IMR-90 (cell line): ENCODE results near the gene PTPRN2. TPM values are rescaled to one million over a fixed set of nuclear protein-coding genes. Genes with fewer than 3 reads are reported as not detected.

Source experiments
- ATAC-seq: fragments of 200-7000 bp; cut with Tn5 transposase; 2 replicates; pipeline ENCODE4 v1.9.1; 2020; ENCODE audit warnings: low read depth, mild to moderate bottlenecking, moderate library complexity
- BruUV-seq: library from RNA; stranded (reverse); fragments of 400-500 nt; replicated peaks from 2 replicates; lab custom pipeline; 2021; lab: Mats Ljungman, UMichigan
- CTCF ChIA-PET: fragments of 300-600 bp; formaldehyde crosslinking; extraction: SDS; loops from one replicate; lab custom pipeline; 2021; ENCODE audit warnings: antibody characterized with exemption; lab: Yijun Ruan, JAX
- POLR2A ChIA-PET: fragments of 300-600 bp; sonication (Branson Sonifier 250); formaldehyde crosslinking; loops from one replicate; lab custom pipeline; 2022; ENCODE audit warnings: antibody characterized with exemption; ENCODE audit not compliant: unreplicated experiment; lab: Charles Lee
- DNase-seq: peaks from one replicate; pipeline ENCODE4 v3.0.0; 2013
- H2AFZ ChIP-seq: replicated peaks from 2 replicates; pipeline ENCODE3; 2013; ENCODE audit warnings: low read length, mild to moderate bottlenecking; ENCODE audit not compliant: poor library complexity
- H2AK5ac ChIP-seq: 2 replicates; pipeline ENCODE4 v1.6.1; 2013; ENCODE audit warnings: low read depth, low read length, inconsistent platforms
- H2AK9ac ChIP-seq: replicated peaks from 2 replicates; pipeline ENCODE3; 2013; ENCODE audit warnings: mild to moderate bottlenecking, low read depth, low read length, moderate library complexity; ENCODE audit not compliant: poor library complexity
- H2BK120ac ChIP-seq: 2 replicates; pipeline ENCODE4 v1.6.1; 2013; ENCODE audit warnings: low read depth, low read length, inconsistent platforms
- H2BK15ac ChIP-seq: 3 replicates; pipeline ENCODE4 v1.6.1; 2013; ENCODE audit warnings: low read depth, low read length, inconsistent platforms
- H2BK20ac ChIP-seq: 2 replicates; pipeline ENCODE4 v1.6.1; 2013; ENCODE audit warnings: low read depth, mild to moderate bottlenecking, inconsistent platforms, low read length, moderate library complexity
- H2BK5ac ChIP-seq: 2 replicates; pipeline ENCODE4 v1.6.1; 2013; ENCODE audit warnings: mild to moderate bottlenecking, low read depth, low read length, inconsistent platforms; ENCODE audit not compliant: poor library complexity, severe bottlenecking
- H3K14ac ChIP-seq: replicated peaks from 2 replicates; pipeline ENCODE4 v1.6.1; 2013; ENCODE audit warnings: low read depth, low read length, inconsistent platforms
- H3K18ac ChIP-seq: 2 replicates; pipeline ENCODE4 v1.6.1; 2013; ENCODE audit warnings: low read depth, low read length, control low read depth
- H3K23ac ChIP-seq: 2 replicates; pipeline ENCODE4 v1.6.1; 2013; ENCODE audit warnings: low read depth, low read length, inconsistent platforms
- H3K27ac ChIP-seq: 2 replicates; pipeline ENCODE4 v1.5.1; 2013; ENCODE audit warnings: mild to moderate bottlenecking, control low read depth, low read length; ENCODE audit not compliant: insufficient read depth
- H3K27me3 ChIP-seq: 2 replicates; pipeline ENCODE4 v1.6.1; 2013; ENCODE audit warnings: low read length; ENCODE audit not compliant: control insufficient read depth, insufficient read depth
- H3K36me3 ChIP-seq: 2 replicates; pipeline ENCODE4 v1.6.1; 2013; ENCODE audit warnings: low read length, mixed read lengths; ENCODE audit not compliant: control insufficient read depth, insufficient read depth
- H3K4ac ChIP-seq: 2 replicates; pipeline ENCODE4 v1.6.1; 2013; ENCODE audit warnings: low read depth, low read length, inconsistent platforms
- H3K4me1 ChIP-seq: 2 replicates; pipeline ENCODE4 v1.6.1; 2013; ENCODE audit warnings: low read length, mixed read lengths; ENCODE audit not compliant: control insufficient read depth, insufficient read depth
- H3K4me2 ChIP-seq: 2 replicates; pipeline ENCODE4 v1.6.1; 2013; ENCODE audit warnings: low read depth, mild to moderate bottlenecking, control low read depth, low read length, moderate library complexity
- H3K4me3 ChIP-seq: 2 replicates; pipeline ENCODE4 v1.5.1; 2013; ENCODE audit warnings: low read depth, mild to moderate bottlenecking, control low read depth, low read length, moderate library complexity; ENCODE audit not compliant: insufficient read depth
- H3K56ac ChIP-seq: 2 replicates; pipeline ENCODE4 v1.6.1; 2013; ENCODE audit warnings: low read length, inconsistent platforms; ENCODE audit not compliant: insufficient read depth; ENCODE audit errors: extremely low read depth
- H3K79me1 ChIP-seq, 2 experiments: 2 replicates each; pipeline ENCODE4 v1.6.1; 2013; ENCODE audit warnings: low read length in 2 of 2, inconsistent platforms in 1 of 2, low read depth in 1 of 2
- H3K9ac ChIP-seq: 2 replicates; pipeline ENCODE4 v1.6.1; 2013; ENCODE audit warnings: low read depth, low read length, control low read depth
- H3K9me1 ChIP-seq: 2 replicates; pipeline ENCODE4 v1.6.1; 2013; ENCODE audit warnings: low read length, inconsistent platforms; ENCODE audit not compliant: insufficient read depth
- H3K9me3 ChIP-seq: 2 replicates; pipeline ENCODE4 v1.6.1; 2013; ENCODE audit warnings: low read length; ENCODE audit not compliant: control insufficient read depth, insufficient read depth
- H4K20me1 ChIP-seq: 2 replicates; pipeline ENCODE4 v1.6.1; 2013; ENCODE audit warnings: low read length, inconsistent platforms; ENCODE audit not compliant: insufficient read depth
- H4K5ac ChIP-seq: 2 replicates; pipeline ENCODE4 v1.6.1; 2013; ENCODE audit warnings: mild to moderate bottlenecking, low read depth, low read length, control low read depth
- H4K8ac ChIP-seq, 2 experiments: 2 replicates each; pipeline ENCODE4 v1.6.1; 2013; ENCODE audit warnings: low read depth in 2 of 2, low read length in 2 of 2, control low read depth in 1 of 2, inconsistent platforms in 1 of 2
- H4K91ac ChIP-seq: 2 replicates; pipeline ENCODE4 v1.6.1; 2013; ENCODE audit warnings: low read depth, low read length, inconsistent platforms; ENCODE audit not compliant: insufficient read depth
- BHLHE40 ChIP-seq: fragments of 150-350 bp; IDR thresholded peaks from 2 replicates; pipeline ENCODE4 v1.6.1; 2016; ENCODE audit warnings: mild to moderate bottlenecking, low read depth, low read length
- CHD1 ChIP-seq: IDR thresholded peaks from 2 replicates; pipeline ENCODE4 v1.6.1; 2012; ENCODE audit warnings: low read depth, low read length, improper control_type of control experiment
- ELK1 ChIP-seq: fragments of 150-350 bp; IDR thresholded peaks from 2 replicates; pipeline ENCODE4 v1.6.1; 2016; ENCODE audit warnings: low read depth, mild to moderate bottlenecking, low read length, moderate library complexity, borderline replicate concordance
- FOS ChIP-seq: fragments of 150-350 bp; IDR thresholded peaks from 2 replicates; pipeline ENCODE4 v1.6.1; 2016; ENCODE audit warnings: low read depth, low read length
- MAFK ChIP-seq: IDR thresholded peaks from 2 replicates; pipeline ENCODE4 v1.6.1; 2012; ENCODE audit warnings: low read depth, low read length, improper control_type of control experiment
- MAZ ChIP-seq: IDR thresholded peaks from 2 replicates; pipeline ENCODE4 v1.6.1; 2012; ENCODE audit warnings: low read depth, mild to moderate bottlenecking, low read length, improper control_type of control experiment, moderate library complexity, borderline replicate concordance
- MXI1 ChIP-seq: IDR thresholded peaks from 2 replicates; pipeline ENCODE4 v1.6.1; 2012; ENCODE audit warnings: low read depth, mild to moderate bottlenecking, low read length, moderate library complexity, borderline replicate concordance
- POLR2A ChIP-seq: IDR thresholded peaks from 2 replicates; pipeline ENCODE4 v1.6.1; 2012; ENCODE audit warnings: mild to moderate bottlenecking, low read depth, low read length
- RAD21 ChIP-seq: IDR thresholded peaks from 2 replicates; pipeline ENCODE4 v1.6.1; 2012; ENCODE audit warnings: low read length, improper control_type of control experiment
- WGBS, 2 experiments: methylation state at CpG; one replicate each; pipeline versions ENCODE4 v1.1.5 to v1.1.7; 2013; ENCODE audit warnings: missing lambda C conversion rate in 2 of 2; ENCODE audit not compliant: insufficient read length in 1 of 2; ENCODE audit errors: extremely low coverage in 2 of 2; 5-methylcytosine and 5-hydroxymethylcytosine counted together
- dilution Hi-C: fragments of 300-500 bp; cut with HindIII; formaldehyde crosslinking; loops from one replicate; pipeline ENCODE4 v1.14.3; 2018; ENCODE audit warnings: low sequenced_read_pairs; ENCODE audit not compliant: unreplicated experiment
- in situ Hi-C: fragments of 300-500 bp; cut with MboI; formaldehyde crosslinking; loops from 3 replicates; pipeline ENCODE4 v1.14.3; 2019; ENCODE audit warnings: low sequenced_read_pairs, inconsistent platforms, mixed read lengths
- intact Hi-C: fragments of 100-400 bp; cut with micrococcal nuclease; formaldehyde crosslinking; loops from 2 replicates; pipeline ENCODE4 v1.10.0; 2022
- polyA plus RNA-seq, 3 experiments: library from polyadenylated mRNA; depleted of rRNA; stranded (reverse); fragments of >200 nt; gene quantifications; 2 replicates each; pipeline ENCODE4 v1.2.3, GENCODE V29; 2012; ENCODE audit warnings: low replicate concordance in 1 of 3
- total RNA-seq: library from RNA; depleted of rRNA; stranded (reverse); fragments of >200 nt; gene quantifications from 2 replicates; pipeline ENCODE4 v1.2.3, GENCODE V29; 2012
- TF ChIP-seq, protein P1 (sequence below): fragments of 150-350 bp; IDR thresholded peaks from 2 replicates; pipeline ENCODE4 v1.6.1; 2017; ENCODE audit warnings: mild to moderate bottlenecking, antibody characterized with exemption, low read length, low read depth

PTPRN2 gene
- total and polyA plus RNA-seq, 2 of the 4 experiments (the other 2 are of a cell fraction) = 0.03 TPM; not detected in 1

GRCh38 chr7:158007697-158008257 lies 579.8 kb downstream of the PTPRN2 start:
- TF ChIP-seq MAZ (no peak), ELK1 (no peak), BHLHE40 (no peak), FOS (no peak), CHD1 (no peak), POLR2A (no peak), RAD21 (no peak), MXI1 (no peak), MAFK (no peak)
- TF ChIP-seq, protein P1, sequence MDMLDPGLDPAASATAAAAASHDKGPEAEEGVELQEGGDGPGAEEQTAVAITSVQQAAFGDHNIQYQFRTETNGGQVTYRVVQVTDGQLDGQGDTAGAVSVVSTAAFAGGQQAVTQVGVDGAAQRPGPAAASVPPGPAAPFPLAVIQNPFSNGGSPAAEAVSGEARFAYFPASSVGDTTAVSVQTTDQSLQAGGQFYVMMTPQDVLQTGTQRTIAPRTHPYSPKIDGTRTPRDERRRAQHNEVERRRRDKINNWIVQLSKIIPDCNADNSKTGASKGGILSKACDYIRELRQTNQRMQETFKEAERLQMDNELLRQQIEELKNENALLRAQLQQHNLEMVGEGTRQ = no peak

More at GRCh38 chr7:158007697-158008257, 579.8 kb downstream of the PTPRN2 start:
- BruUV-seq = no TSS peak
- ChIA-PET CTCF (no interaction called here), POLR2A (no interaction called here)
- Histone ChIP-seq H4K8ac (no peak overlapping the region), H4K5ac (no peak overlapping the region), H4K91ac (no peak overlapping the region), H3K56ac (no peak overlapping the region), H3K9me1 (no peaks in the 10 kb centered on the region), H3K18ac (no peak overlapping the region), H3K36me3 (no peaks in the 10 kb centered on the region), H2AK5ac (no peak overlapping the region), H2BK5ac (no peak overlapping the region), H2AK9ac (no peak overlapping the region), H3K14ac (no peak overlapping the region), H2BK15ac (no peak overlapping the region), H3K9ac (no peak overlapping the region), H3K23ac (no peak overlapping the region), H3K4me3 (no peak overlapping the region), H3K9me3 (peaks cover 42% of the 10 kb centered on the region), H2BK20ac (no peak overlapping the region), H4K20me1 (no peaks in the 10 kb centered on the region), H3K4ac (no peak overlapping the region), H3K79me1 (no peaks in the 10 kb centered on the region), H3K4me2 (no peak overlapping the region), H3K4me1 (no peaks in the 10 kb centered on the region), H3K27me3 (no peaks in the 10 kb centered on the region), H2AFZ (no peak overlapping the region), H2BK120ac (no peak overlapping the region), H3K27ac (no peak overlapping the region)
- 44% methylated on average over 3 of the region's 5 CpGs; no CpG with 5 or more reads in 1 of the 2 experiments for WGBS, 2 experiments
- DNase-seq (no peak), ATAC-seq (no peak)
- intact Hi-C loops (no loop called here), dilution Hi-C loops (no loop called here), in situ Hi-C loops (no loop called here)
